Measurements from ENCODE around the gene GRM4. TPM values are rescaled to one million over a fixed set of nuclear protein-coding genes. Genes with fewer than 3 reads are reported as not detected.
A peak's percentile ranks its signal among the peaks of the same experiment; 100 is the strongest.

GRM4 gene
- total RNA-seq, 1 donor from 2014 or later = 0.19 TPM

GRCh38 chr6:33999567-33999966 lies 146.3 kb downstream of the GRM4 start:
- no peak for DNase-seq (ENCODE audit: low read depth)

GRCh38 chr6:33998660-33999059 lies 147.2 kb downstream of the GRM4 start:
- no peak for DNase-seq (ENCODE audit: low read depth)

GRCh38 chr6:33997265-33997664 lies 148.6 kb downstream of the GRM4 start:
- no peak for DNase-seq (ENCODE audit: low read depth)

- DNase-seq (ENCODE audit: low read depth) = no peak
Observed at GRCh38 chr6:33996120-33996475, 149.8 kb downstream of the GRM4 start.

- no peak for DNase-seq (ENCODE audit: low read depth)
Observed at GRCh38 chr6:33995309-33996119, 150.4 kb downstream of the GRM4 start.

- no peak for DNase-seq (ENCODE audit: low read depth)
Observed at GRCh38 chr6:33994472-33995308, 151.2 kb downstream of the GRM4 start.

- DNase-seq (ENCODE audit: low read depth) = no peak
Observed at GRCh38 chr6:33993653-33994471, 152.0 kb downstream of the GRM4 start.

- no peak for DNase-seq (ENCODE audit: low read depth)
Observed at GRCh38 chr6:33993091-33993490, 152.8 kb downstream of the GRM4 start.

- no peak for DNase-seq (ENCODE audit: low read depth)
Observed at GRCh38 chr6:33992191-33992590, 153.7 kb downstream of the GRM4 start.

GRCh38 chr6:33991610-33992009 lies 154.3 kb downstream of the GRM4 start:
- no peak for DNase-seq (ENCODE audit: low read depth)

- DNase-seq (ENCODE audit: low read depth) = peak; percentile 71
Observed at GRCh38 chr6:33990061-33990541, 155.8 kb downstream of the GRM4 start.

- no peak for DNase-seq (ENCODE audit: low read depth)
Observed at GRCh38 chr6:33989016-33989854, 156.7 kb downstream of the GRM4 start.

- peak; percentile 3 for DNase-seq (ENCODE audit: low read depth)
Observed at GRCh38 chr6:33988121-33989015, 157.5 kb downstream of the GRM4 start.

- DNase-seq (ENCODE audit: low read depth) = peak; percentile 48
Observed at GRCh38 chr6:33987531-33988021, 158.3 kb downstream of the GRM4 start.

GRCh38 chr6:33985947-33986346 lies 159.9 kb downstream of the GRM4 start:
- no peak for DNase-seq (ENCODE audit: low read depth)

- DNase-seq (ENCODE audit: low read depth) = no peak
Observed at GRCh38 chr6:33985313-33985751, 160.6 kb downstream of the GRM4 start.

GRCh38 chr6:33984466-33985312 lies 161.2 kb downstream of the GRM4 start:
- DNase-seq (ENCODE audit: low read depth) = no peak
